ENCODE data around the gene CAMKK2.
"Not testable (repeated sequence)": the region's sequence is repeated elsewhere in the genome, so short reads cannot be mapped to it uniquely, and the experiment has no call there.

The CAMKK2 gene

DNA sequence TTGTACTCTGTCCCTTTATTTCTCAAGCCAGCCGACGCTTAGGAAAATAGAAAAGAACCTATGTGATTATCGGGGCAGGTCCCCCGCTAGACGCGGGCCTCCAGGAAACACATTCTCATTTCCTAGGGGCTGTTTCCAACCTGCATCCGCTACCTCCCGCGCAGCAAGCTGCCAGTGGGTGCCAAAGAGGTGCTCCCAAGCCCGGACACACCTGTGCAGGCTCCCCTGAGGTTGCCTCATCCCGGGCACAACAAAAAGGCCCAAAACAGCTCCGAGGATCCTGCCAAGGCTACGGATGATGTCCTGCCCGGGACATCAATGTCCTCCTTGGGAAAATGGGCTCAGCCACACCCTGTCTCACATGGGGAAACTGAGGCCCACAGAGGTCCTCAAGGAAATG is 15.4 kb downstream of the CAMKK2 start:
- not testable (repeated sequence) for H3K27me3 ChIP-seq (ENCODE audit: control insufficient read depth in 2 of 2, insufficient read depth in 2 of 2, low read length in 2 of 2); H3K9me3 ChIP-seq (ENCODE audit: control insufficient read depth in 2 of 2, low read length in 2 of 2); H3K36me3 ChIP-seq (ENCODE audit: control insufficient read depth in 2 of 2, insufficient read depth in 2 of 2, low read length in 2 of 2); H3K27ac ChIP-seq (ENCODE audit: low read depth in 2 of 2, low read length in 2 of 2); H3K4me1 ChIP-seq (ENCODE audit: control insufficient read depth in 2 of 2, insufficient read depth in 2 of 2, low read length in 2 of 2); H3K9ac ChIP-seq (ENCODE audit: low read depth in 1 of 2, low read length in 2 of 2); H3K4me3 ChIP-seq (ENCODE audit: low read length in 2 of 2)

DNA sequence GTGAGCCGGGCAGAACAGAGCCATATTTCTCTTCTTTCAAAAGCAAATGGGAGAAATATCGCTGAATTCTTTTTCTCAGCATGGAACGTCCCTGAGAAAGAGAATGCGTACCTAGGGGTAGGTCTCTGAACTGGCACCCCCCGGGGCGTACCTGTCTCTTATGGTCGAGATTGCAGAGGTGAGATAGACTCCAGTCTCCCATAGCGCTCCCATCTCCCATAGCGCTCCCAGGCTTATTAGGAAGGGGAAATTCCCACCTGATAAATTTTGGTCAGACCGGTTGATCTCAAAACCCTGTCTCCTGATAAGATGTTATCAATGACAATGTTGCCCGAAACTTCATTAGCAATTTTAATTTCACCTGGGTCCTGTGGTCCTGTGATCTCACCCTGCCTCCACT is 16.0 kb downstream of the CAMKK2 start:
- H3K27me3 ChIP-seq (ENCODE audit: control insufficient read depth in 2 of 2, insufficient read depth in 2 of 2, low read length in 2 of 2); H3K27ac ChIP-seq (ENCODE audit: low read depth in 2 of 2, low read length in 2 of 2); H3K9ac ChIP-seq (ENCODE audit: low read depth in 1 of 2, low read length in 2 of 2); H3K9me3 ChIP-seq (ENCODE audit: control insufficient read depth in 2 of 2, low read length in 2 of 2); H3K4me3 ChIP-seq (ENCODE audit: low read length in 2 of 2); H3K36me3 ChIP-seq (ENCODE audit: control insufficient read depth in 2 of 2, insufficient read depth in 2 of 2, low read length in 2 of 2); H3K4me1 ChIP-seq (ENCODE audit: control insufficient read depth in 2 of 2, insufficient read depth in 2 of 2, low read length in 2 of 2): not testable (repeated sequence)

DNA sequence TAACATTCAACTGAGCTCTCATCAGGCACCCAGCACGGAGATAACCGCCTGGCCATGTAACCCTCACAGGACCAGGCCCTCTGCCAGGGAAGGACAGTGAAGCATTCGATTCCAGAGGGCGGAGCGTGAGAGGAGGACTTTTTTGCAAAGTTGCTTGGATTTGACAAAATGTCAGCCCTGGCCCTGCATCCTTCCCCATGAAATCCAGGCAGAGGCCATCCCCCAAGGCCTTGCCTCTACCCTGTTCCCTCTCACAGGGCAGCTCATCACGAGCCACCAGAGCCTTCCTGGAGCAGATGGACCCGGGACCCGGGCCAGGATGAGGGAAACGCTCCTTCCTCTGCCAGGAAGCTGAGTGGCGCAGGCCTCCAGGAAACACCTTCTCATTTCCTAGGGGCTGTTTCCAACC is 17.0 kb downstream of the CAMKK2 start:
- Histone ChIP-seq H3K9me3 (ENCODE audit: control insufficient read depth in 2 of 2, low read length in 2 of 2) (no peaks in the 10 kb centered on the region), H3K9ac (ENCODE audit: low read depth in 1 of 2, low read length in 2 of 2) (no peak overlapping the region), H3K4me3 (ENCODE audit: low read length in 2 of 2) (no peak overlapping the region), H3K36me3 (ENCODE audit: control insufficient read depth in 2 of 2, insufficient read depth in 2 of 2, low read length in 2 of 2) (peaks cover 6% of the 10 kb centered on the region in 2 donors), H3K27ac (ENCODE audit: low read depth in 2 of 2, low read length in 2 of 2) (no peak overlapping the region), H3K4me1 (ENCODE audit: control insufficient read depth in 2 of 2, insufficient read depth in 2 of 2, low read length in 2 of 2) (peaks cover 0 to 2% of the 10 kb centered on the region in 2 donors), H3K27me3 (ENCODE audit: control insufficient read depth in 2 of 2, insufficient read depth in 2 of 2, low read length in 2 of 2) (no peaks in the 10 kb centered on the region)

DNA sequence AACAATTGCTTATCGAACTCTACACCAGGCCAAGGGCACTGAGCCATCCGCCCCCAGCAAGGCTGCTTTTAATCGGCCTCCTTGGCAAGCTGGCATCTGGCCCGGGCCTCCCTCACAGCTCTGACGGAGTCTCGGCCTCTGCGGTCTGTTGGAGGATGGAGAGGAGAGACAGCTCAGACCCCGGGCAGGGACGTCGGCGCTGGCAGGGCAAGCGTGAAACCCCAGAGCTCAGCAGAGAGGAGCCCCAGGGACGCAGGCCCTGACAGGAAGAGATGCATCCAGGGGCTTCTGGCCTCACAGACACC is 17.5 kb downstream of the CAMKK2 start:
- Histone ChIP-seq H3K36me3 (ENCODE audit: control insufficient read depth in 2 of 2, insufficient read depth in 2 of 2, low read length in 2 of 2) (peaks cover 6 to 11% of the 10 kb centered on the region in 2 donors), H3K27ac (ENCODE audit: low read depth in 2 of 2, low read length in 2 of 2) (peak overlapping the region in 1 of 2 donors; percentile 10), H3K4me1 (ENCODE audit: control insufficient read depth in 2 of 2, insufficient read depth in 2 of 2, low read length in 2 of 2) (peaks cover 0 to 2% of the 10 kb centered on the region in 2 donors), H3K9ac (ENCODE audit: low read depth in 1 of 2, low read length in 2 of 2) (no peak overlapping the region), H3K4me3 (ENCODE audit: low read length in 2 of 2) (no peak overlapping the region), H3K27me3 (ENCODE audit: control insufficient read depth in 2 of 2, insufficient read depth in 2 of 2, low read length in 2 of 2) (no peaks in the 10 kb centered on the region), H3K9me3 (ENCODE audit: control insufficient read depth in 2 of 2, low read length in 2 of 2) (no peaks in the 10 kb centered on the region)

- H3K36me3 ChIP-seq (ENCODE audit: control insufficient read depth in 2 of 2, insufficient read depth in 2 of 2, low read length in 2 of 2) = peaks cover 9 to 16% of the 10 kb centered on the region in 2 donors
- peak overlapping the region in 1 of 2 donors; percentile 10 for H3K27ac ChIP-seq (ENCODE audit: low read depth in 2 of 2, low read length in 2 of 2)
- no peaks in the 10 kb centered on the region for H3K9me3 ChIP-seq (ENCODE audit: control insufficient read depth in 2 of 2, low read length in 2 of 2)
- no peak overlapping the region for H3K4me3 ChIP-seq (ENCODE audit: low read length in 2 of 2)
- peaks cover 0 to 2% of the 10 kb centered on the region in 2 donors for H3K4me1 ChIP-seq (ENCODE audit: control insufficient read depth in 2 of 2, insufficient read depth in 2 of 2, low read length in 2 of 2)
- H3K9ac ChIP-seq (ENCODE audit: low read depth in 1 of 2, low read length in 2 of 2) = no peak overlapping the region
- no peaks in the 10 kb centered on the region for H3K27me3 ChIP-seq (ENCODE audit: control insufficient read depth in 2 of 2, insufficient read depth in 2 of 2, low read length in 2 of 2)
Measured at GRCh38 chr12:121278169-121279070, 18.1 kb downstream of the CAMKK2 start.

GRCh38 chr12:121277374-121277759 is 19.1 kb downstream of the CAMKK2 start:
- Histone ChIP-seq H3K4me1 (ENCODE audit: control insufficient read depth in 2 of 2, insufficient read depth in 2 of 2, low read length in 2 of 2) (peaks cover 0 to 2% of the 10 kb centered on the region in 2 donors), H3K27ac (ENCODE audit: low read depth in 2 of 2, low read length in 2 of 2) (no peak overlapping the region), H3K9ac (ENCODE audit: low read depth in 1 of 2, low read length in 2 of 2) (no peak overlapping the region), H3K36me3 (ENCODE audit: control insufficient read depth in 2 of 2, insufficient read depth in 2 of 2, low read length in 2 of 2) (peaks cover 12 to 22% of the 10 kb centered on the region in 2 donors), H3K9me3 (ENCODE audit: control insufficient read depth in 2 of 2, low read length in 2 of 2) (no peaks in the 10 kb centered on the region), H3K27me3 (ENCODE audit: control insufficient read depth in 2 of 2, insufficient read depth in 2 of 2, low read length in 2 of 2) (no peaks in the 10 kb centered on the region), H3K4me3 (ENCODE audit: low read length in 2 of 2) (no peak overlapping the region)

GRCh38 chr12:121274036-121274763 is 22.3 kb downstream of the CAMKK2 start:
- Histone ChIP-seq H3K36me3 (ENCODE audit: control insufficient read depth in 2 of 2, insufficient read depth in 2 of 2, low read length in 2 of 2) (peaks cover 22 to 28% of the 10 kb centered on the region in 2 donors), H3K27ac (ENCODE audit: low read depth in 2 of 2, low read length in 2 of 2) (no peak overlapping the region), H3K9ac (ENCODE audit: low read depth in 1 of 2, low read length in 2 of 2) (no peak overlapping the region), H3K4me3 (ENCODE audit: low read length in 2 of 2) (no peak overlapping the region), H3K27me3 (ENCODE audit: control insufficient read depth in 2 of 2, insufficient read depth in 2 of 2, low read length in 2 of 2) (no peaks in the 10 kb centered on the region), H3K9me3 (ENCODE audit: control insufficient read depth in 2 of 2, low read length in 2 of 2) (no peaks in the 10 kb centered on the region), H3K4me1 (ENCODE audit: control insufficient read depth in 2 of 2, insufficient read depth in 2 of 2, low read length in 2 of 2) (peaks cover 0 to 2% of the 10 kb centered on the region in 2 donors)

DNA sequence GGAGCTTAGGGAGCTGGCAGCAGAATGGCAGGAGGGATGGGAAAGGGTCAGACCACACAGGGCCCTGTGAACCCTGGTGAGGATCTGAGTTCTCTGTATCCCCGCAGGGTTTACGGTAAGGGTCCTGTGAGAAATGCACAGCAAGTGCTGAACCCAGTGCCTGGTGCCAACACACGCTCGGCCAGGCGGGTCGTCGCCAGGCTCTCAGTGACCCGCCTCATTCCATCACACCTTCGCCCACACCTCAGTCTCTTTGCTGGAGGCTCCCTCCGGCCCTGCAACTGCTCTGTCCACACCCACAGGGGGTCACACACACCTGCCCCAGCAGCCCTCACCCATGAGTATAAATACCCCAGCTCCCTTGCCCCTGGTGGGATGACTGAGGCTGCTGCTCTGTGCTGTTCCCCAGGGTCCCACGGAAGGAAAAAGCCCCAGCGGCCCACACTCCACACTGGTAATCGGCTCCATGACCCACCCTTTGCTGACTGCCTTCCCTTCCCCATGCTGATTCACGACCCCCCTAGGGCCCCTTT is 23.1 kb downstream of the CAMKK2 start:
- H3K9me3 ChIP-seq (ENCODE audit: control insufficient read depth in 2 of 2, low read length in 2 of 2) = no peaks in the 10 kb centered on the region
- no peak overlapping the region for H3K9ac ChIP-seq (ENCODE audit: low read depth in 1 of 2, low read length in 2 of 2)
- H3K4me1 ChIP-seq (ENCODE audit: control insufficient read depth in 2 of 2, insufficient read depth in 2 of 2, low read length in 2 of 2) = no peaks in the 10 kb centered on the region
- H3K27ac ChIP-seq (ENCODE audit: low read depth in 2 of 2, low read length in 2 of 2) = no peak overlapping the region
- H3K4me3 ChIP-seq (ENCODE audit: low read length in 2 of 2) = no peak overlapping the region
- H3K27me3 ChIP-seq (ENCODE audit: control insufficient read depth in 2 of 2, insufficient read depth in 2 of 2, low read length in 2 of 2) = no peaks in the 10 kb centered on the region
- H3K36me3 ChIP-seq (ENCODE audit: control insufficient read depth in 2 of 2, insufficient read depth in 2 of 2, low read length in 2 of 2) = peaks cover 30 to 36% of the 10 kb centered on the region in 2 donors

- H3K9ac ChIP-seq (ENCODE audit: low read depth in 1 of 2, low read length in 2 of 2) = no peak overlapping the region
Measured at GRCh38 chr12:121267822-121268221, 28.7 kb downstream of the CAMKK2 start.

DNA sequence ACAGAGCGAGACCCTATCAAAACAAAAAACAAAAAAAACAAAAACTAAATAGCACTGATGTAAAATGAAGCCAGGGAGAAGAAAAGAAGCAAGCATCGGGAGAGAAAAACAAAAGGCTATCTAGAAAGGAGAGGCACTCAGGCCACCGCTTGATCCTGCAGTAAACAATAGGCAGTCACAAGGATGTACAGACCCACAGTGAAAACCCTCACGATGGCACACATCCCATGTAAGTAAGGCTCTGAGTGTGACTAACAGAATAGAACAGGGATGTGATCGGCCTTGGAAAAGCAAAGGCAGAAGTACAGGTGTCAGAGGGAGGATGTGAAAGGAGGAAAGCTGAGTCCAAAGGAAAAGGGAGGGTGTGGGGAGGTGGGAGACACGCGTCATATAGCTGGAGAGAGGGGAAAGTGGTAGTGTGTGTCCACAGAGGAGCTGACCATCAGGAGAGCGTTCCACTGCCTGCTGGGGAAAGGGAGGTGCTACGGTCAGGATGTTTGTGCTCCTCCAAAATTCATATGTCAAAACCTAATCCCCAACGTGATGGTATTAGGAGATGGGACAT is 31.5 kb downstream of the CAMKK2 start:
- H3K9me3 ChIP-seq (ENCODE audit: control insufficient read depth in 2 of 2, low read length in 2 of 2) = no peaks in the 10 kb centered on the region
- H3K9ac ChIP-seq (ENCODE audit: low read depth in 1 of 2, low read length in 2 of 2) = no peak overlapping the region
- no peak overlapping the region for H3K27ac ChIP-seq (ENCODE audit: low read depth in 2 of 2, low read length in 2 of 2)
- H3K27me3 ChIP-seq (ENCODE audit: control insufficient read depth in 2 of 2, insufficient read depth in 2 of 2, low read length in 2 of 2) = no peaks in the 10 kb centered on the region
- H3K4me1 ChIP-seq (ENCODE audit: control insufficient read depth in 2 of 2, insufficient read depth in 2 of 2, low read length in 2 of 2) = no peaks in the 10 kb centered on the region
- peaks cover 45 to 58% of the 10 kb centered on the region in 2 donors for H3K36me3 ChIP-seq (ENCODE audit: control insufficient read depth in 2 of 2, insufficient read depth in 2 of 2, low read length in 2 of 2)
- H3K4me3 ChIP-seq (ENCODE audit: low read length in 2 of 2) = no peak overlapping the region

More at GRCh38 chr12:121267822-121268221, 28.7 kb downstream of the CAMKK2 start:
- no peak overlapping the region for H3K27ac ChIP-seq (ENCODE audit: low read depth in 2 of 2, low read length in 2 of 2)
- no peaks in the 10 kb centered on the region for H3K4me1 ChIP-seq (ENCODE audit: control insufficient read depth in 2 of 2, insufficient read depth in 2 of 2, low read length in 2 of 2)
- H3K36me3 ChIP-seq (ENCODE audit: control insufficient read depth in 2 of 2, insufficient read depth in 2 of 2, low read length in 2 of 2) = peaks cover 33 to 50% of the 10 kb centered on the region in 2 donors
- H3K4me3 ChIP-seq (ENCODE audit: low read length in 2 of 2) = no peak overlapping the region
- no peaks in the 10 kb centered on the region for H3K9me3 ChIP-seq (ENCODE audit: control insufficient read depth in 2 of 2, low read length in 2 of 2)
- no peaks in the 10 kb centered on the region for H3K27me3 ChIP-seq (ENCODE audit: control insufficient read depth in 2 of 2, insufficient read depth in 2 of 2, low read length in 2 of 2)
